ENCODE results near the gene TMEM184A. TPM values are rescaled to one million over a fixed set of nuclear protein-coding genes. Genes with fewer than 3 reads are reported as not detected.

TMEM184A gene
- total RNA-seq, 1 donor from 2014 or later = 9.0 TPM

DNA sequence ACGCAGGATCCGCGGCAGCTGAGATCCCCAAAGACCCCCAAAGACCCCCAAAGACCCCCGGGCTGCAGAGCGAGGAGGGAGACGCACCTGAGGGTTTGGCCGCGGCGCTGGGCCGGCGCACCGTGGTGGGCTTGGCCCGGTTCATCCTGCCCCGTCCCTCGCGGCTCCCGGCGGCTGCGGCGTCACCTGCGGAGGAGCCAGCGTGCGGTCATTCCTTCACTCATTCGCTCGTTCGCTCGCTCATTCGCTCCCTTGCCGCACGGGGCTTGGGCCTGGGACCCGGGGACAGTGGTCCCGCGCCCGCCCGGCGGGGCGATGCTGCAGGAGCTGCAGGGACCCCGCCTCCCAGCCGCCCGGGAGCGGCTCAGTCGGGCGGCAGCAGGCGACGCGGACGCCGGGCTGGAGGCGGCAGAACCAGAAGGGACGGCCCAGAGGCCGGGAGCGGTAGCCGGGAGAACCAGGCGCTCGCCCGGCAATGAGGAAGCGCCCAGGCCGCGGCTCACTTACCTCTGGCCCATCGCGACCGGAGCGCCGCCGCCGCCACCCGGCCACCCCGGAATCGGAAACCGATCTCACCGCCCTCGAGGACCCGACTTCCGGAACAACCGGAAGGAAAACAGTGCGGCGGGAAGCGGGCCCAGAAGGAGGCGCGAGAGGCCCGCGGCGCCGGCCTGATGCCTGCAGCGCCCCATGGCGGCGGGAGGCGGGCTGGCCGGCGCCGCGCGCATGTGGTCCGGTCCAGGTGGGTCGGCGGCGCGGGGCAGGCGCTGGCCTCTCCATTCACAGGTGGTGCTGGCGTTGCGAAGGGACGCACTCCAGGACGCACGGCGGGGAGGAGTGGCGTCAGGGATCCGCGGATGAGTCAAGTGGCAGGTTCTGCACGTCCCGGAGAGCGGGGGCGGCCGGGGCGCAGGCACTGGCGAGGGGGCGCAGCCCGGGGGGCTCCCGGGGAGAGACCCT, 51.9 kb downstream of the TMEM184A start, which contains the start of gene INTS1:
INTS1 (minus strand) TSS at position 574 of the 960 bp plus-strand sequence; CDS start at position 145, 429 bp downstream.
- TF ChIP-seq, protein P1, sequence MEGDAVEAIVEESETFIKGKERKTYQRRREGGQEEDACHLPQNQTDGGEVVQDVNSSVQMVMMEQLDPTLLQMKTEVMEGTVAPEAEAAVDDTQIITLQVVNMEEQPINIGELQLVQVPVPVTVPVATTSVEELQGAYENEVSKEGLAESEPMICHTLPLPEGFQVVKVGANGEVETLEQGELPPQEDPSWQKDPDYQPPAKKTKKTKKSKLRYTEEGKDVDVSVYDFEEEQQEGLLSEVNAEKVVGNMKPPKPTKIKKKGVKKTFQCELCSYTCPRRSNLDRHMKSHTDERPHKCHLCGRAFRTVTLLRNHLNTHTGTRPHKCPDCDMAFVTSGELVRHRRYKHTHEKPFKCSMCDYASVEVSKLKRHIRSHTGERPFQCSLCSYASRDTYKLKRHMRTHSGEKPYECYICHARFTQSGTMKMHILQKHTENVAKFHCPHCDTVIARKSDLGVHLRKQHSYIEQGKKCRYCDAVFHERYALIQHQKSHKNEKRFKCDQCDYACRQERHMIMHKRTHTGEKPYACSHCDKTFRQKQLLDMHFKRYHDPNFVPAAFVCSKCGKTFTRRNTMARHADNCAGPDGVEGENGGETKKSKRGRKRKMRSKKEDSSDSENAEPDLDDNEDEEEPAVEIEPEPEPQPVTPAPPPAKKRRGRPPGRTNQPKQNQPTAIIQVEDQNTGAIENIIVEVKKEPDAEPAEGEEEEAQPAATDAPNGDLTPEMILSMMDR (IDR thresholded peaks at IDR 0.05; ENCODE audit: insufficient read depth, low read length, severe bottlenecking) = peak; percentile 82
- Histone ChIP-seq H3K36me3 (ENCODE audit: control insufficient read depth, insufficient read depth, low read length) (peaks cover 17% of the 10 kb centered on the region), H3K27me3 (ENCODE audit: control insufficient read depth, insufficient read depth, low read length) (no peaks in the 10 kb centered on the region), H3K4me3 (ENCODE audit: low read depth, low read length) (peak within 1 kb of the TSS; percentile 97)
- peak; percentile 85 for DNase-seq (ENCODE audit: low read depth)
- no peak for FAIRE-seq

DNA sequence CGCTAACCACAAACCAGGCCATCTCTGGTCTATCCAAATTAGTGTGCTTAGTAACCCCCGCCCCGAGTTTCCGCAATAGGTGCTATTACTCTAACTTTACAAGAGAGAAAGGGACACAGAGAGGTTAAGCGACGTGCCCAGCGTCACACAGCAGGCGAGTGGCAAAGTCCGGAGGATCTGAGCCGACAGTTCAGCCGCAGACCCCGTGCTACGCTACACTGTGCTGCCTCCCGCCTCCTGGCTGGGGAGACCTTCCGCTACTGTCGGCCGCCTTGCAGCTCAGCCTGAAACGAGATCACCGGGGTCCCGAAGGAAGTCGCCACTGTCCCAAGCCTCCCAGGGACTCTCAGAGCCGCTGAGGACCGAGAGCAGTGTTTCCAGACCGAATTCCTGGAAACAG, 52.6 kb downstream of the TMEM184A start:
- DNase-seq (ENCODE audit: low read depth) = no peak
- peak overlapping the region; percentile 97 for H3K4me3 ChIP-seq (ENCODE audit: low read depth, low read length)
- FAIRE-seq = no peak
- TF ChIP-seq, protein P1 (IDR thresholded peaks at IDR 0.05; ENCODE audit: insufficient read depth, low read length, severe bottlenecking) = no peak
- H3K27me3 ChIP-seq (ENCODE audit: control insufficient read depth, insufficient read depth, low read length) = no peaks in the 10 kb centered on the region
- peaks cover 17% of the 10 kb centered on the region for H3K36me3 ChIP-seq (ENCODE audit: control insufficient read depth, insufficient read depth, low read length)

DNA sequence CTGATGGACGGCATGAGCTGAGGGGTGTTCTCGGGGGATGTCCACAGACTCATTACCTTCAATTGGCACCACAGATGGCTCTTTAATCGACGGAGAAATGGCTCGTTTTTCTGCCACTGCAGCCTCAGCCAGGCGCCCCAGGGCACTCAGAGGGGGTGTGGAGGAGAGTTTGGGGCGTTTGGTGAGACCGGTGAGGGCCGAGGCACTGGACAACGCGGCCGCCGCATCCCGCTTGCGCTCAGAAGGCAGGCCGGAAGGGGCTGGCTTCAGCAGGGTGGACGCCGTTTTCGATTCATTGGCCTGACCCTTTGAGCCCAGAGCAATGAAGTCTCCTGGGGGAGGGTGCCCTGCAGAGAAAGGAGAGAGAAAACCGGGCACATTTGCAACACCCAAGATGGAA, 53.2 kb downstream of the TMEM184A start:
- no peak for DNase-seq (ENCODE audit: low read depth)

DNA sequence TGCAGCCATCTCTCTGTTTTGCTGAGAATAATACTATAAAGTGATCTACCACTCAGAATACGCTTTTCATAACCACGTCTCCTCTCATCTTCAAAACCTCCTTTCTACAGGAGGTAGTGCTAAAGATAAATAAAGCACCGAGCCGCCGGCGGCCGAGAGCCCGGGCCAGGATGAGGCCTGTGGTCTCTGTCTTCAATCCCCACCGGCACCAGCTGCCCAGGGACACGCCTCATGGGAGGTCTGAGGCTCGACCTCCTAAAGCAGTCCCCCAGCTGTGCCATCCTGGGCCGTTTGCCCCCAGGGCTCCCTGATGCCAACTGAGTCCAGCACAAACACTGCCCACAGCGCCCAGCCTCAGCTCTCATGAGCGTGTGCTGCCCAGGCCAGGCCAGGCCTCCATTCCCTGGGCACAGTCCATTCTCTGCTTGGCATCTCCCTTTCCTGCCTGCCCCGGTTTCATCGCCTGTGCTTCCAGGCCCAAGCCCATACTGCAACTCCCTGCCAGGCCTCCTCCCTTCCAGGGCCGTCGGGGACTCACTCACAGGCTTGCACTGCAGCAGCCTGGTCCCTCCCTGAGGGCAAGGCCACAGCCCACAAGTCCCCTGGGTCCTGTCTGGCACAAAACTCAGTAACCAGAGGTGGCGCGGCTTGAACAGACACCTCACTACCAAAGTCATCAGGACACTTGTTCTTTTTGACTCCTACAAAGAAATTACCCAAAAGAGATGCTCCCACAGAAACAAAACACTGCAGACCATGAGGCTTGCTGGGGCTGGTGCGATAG, 54.3 kb downstream of the TMEM184A start:
- DNase-seq (ENCODE audit: low read depth) (no peak), FAIRE-seq (peak; percentile 70)
- Histone ChIP-seq H3K4me3 (ENCODE audit: low read depth, low read length) (no peak overlapping the region), H3K36me3 (ENCODE audit: control insufficient read depth, insufficient read depth, low read length) (peaks cover 24% of the 10 kb centered on the region), H3K27me3 (ENCODE audit: control insufficient read depth, insufficient read depth, low read length) (no peaks in the 10 kb centered on the region)
- TF ChIP-seq, protein P1 (IDR thresholded peaks at IDR 0.05; ENCODE audit: insufficient read depth, low read length, severe bottlenecking) = no peak

More for the DNA sequence above, 53.2 kb downstream of the TMEM184A start:
- Histone ChIP-seq H3K36me3 (ENCODE audit: control insufficient read depth, insufficient read depth, low read length) (peaks cover 19% of the 10 kb centered on the region), H3K27me3 (ENCODE audit: control insufficient read depth, insufficient read depth, low read length) (no peaks in the 10 kb centered on the region), H3K4me3 (ENCODE audit: low read depth, low read length) (peak overlapping the region; percentile 97)
- FAIRE-seq = no peak
- TF ChIP-seq, protein P1 (IDR thresholded peaks at IDR 0.05; ENCODE audit: insufficient read depth, low read length, severe bottlenecking) = no peak

DNA sequence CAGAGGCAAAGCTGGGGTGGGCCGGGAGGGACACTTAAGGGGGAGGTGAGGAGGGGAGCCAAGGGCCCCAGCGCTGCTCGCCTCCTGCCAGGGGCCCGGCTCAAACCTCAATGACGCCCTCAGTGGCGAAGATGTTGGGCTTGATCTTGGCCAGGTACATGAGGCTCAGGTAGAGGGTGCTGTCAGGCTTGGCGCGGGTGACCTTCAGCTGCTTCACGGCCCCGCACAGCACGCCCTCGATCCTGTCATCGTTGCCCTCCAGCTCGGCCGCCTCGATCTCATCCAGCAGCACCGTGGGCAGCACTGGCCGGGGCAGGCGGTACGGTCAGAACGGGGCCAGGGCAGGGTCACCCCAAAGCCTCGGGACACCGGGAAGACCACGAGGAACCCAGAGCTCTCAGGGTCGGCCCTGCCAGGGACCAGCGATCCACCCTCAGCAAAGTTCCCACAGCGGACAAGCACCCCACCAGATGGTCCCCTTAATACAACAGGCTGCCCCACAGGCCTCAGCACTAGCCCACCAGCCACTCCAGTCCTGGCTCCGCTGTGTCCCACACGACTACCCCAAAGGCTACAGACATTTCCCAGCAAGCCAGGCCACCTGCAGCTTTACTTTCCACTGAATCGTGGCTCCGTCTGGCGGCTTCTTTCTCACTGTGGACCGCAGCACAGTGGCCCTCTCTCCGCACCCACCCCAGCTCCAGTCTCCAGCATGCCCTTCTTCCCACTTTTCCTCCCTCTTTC, 55.8 kb downstream of the TMEM184A start:
- TF ChIP-seq, protein P1 (IDR thresholded peaks at IDR 0.05; ENCODE audit: insufficient read depth, low read length, severe bottlenecking) = no peak

More for the DNA sequence above, 55.8 kb downstream of the TMEM184A start:
- no peak overlapping the region for H3K4me3 ChIP-seq (ENCODE audit: low read depth, low read length)
- FAIRE-seq (no peak), DNase-seq (ENCODE audit: low read depth) (no peak)
- H3K36me3 ChIP-seq (ENCODE audit: control insufficient read depth, insufficient read depth, low read length) = peaks cover 30% of the 10 kb centered on the region
- H3K27me3 ChIP-seq (ENCODE audit: control insufficient read depth, insufficient read depth, low read length) = no peaks in the 10 kb centered on the region

Data from bronchial epithelial cell (primary cell).